HS-5 (cell line): ENCODE results near the gene MCU.
"Not testable (repeated sequence)": the region's sequence is repeated elsewhere in the genome, so short reads cannot be mapped to it uniquely, and the experiment has no call there.

Experiments used
- DNase-seq: peaks from one replicate; pipeline ENCODE4 v3.0.0-alpha.2; 2012; ENCODE audit warnings: low read depth

Gene MCU, protein sequence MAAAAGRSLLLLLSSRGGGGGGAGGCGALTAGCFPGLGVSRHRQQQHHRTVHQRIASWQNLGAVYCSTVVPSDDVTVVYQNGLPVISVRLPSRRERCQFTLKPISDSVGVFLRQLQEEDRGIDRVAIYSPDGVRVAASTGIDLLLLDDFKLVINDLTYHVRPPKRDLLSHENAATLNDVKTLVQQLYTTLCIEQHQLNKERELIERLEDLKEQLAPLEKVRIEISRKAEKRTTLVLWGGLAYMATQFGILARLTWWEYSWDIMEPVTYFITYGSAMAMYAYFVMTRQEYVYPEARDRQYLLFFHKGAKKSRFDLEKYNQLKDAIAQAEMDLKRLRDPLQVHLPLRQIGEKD

GRCh38 chr10:72691863-72692743 lies at the start of gene MCU:
Gene MCU, plus strand, starts transcription at chr10:72692143. Its CDS starts 9 bp downstream, at chr10:72692152.
- peak; percentile 69 for DNase-seq

DNA sequence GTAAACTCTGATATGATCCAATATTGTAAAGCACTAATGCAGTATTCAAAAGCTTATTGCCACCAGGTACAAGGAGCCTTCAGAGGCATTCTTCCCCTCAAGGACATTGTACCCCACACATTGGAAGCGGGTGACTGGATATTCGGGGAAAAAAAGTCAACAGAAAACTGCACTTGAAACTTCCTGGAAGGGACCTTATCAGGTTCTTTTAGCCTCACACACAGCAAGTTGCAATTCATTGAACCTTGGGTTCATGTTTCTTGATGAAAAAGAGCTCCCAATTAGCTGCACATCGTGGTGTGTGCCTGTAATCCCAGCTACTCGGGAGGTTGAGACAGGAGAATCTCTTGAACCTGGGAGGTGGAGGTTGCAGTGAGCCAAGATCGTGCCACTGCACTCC lies 49.6 kb upstream of the MCU start:
- DNase-seq = no peak

- no peak for DNase-seq
These were observed 46.6 kb upstream of the MCU start for GRCh38 chr10:72645263-72645858.

DNA sequence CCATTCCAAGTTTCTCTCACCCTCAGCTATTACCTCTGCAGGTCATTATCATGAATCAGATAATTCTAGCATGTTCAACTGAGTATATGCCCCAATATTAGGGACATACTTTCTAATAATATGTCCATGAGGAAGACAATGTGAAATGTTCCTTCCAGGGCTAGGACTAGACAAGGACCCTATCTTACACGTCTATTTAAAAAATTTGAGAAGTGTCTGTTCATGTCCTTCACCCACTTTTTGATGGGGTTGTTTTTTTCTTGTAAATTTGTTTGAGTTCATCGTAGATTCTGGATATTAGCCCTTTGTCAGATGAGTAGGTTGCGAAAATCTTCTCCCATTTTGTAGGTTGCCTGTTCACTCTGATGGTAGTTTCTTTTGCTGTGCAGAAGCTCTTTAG lies 45.0 kb upstream of the MCU start:
- DNase-seq = not testable (repeated sequence)

DNA sequence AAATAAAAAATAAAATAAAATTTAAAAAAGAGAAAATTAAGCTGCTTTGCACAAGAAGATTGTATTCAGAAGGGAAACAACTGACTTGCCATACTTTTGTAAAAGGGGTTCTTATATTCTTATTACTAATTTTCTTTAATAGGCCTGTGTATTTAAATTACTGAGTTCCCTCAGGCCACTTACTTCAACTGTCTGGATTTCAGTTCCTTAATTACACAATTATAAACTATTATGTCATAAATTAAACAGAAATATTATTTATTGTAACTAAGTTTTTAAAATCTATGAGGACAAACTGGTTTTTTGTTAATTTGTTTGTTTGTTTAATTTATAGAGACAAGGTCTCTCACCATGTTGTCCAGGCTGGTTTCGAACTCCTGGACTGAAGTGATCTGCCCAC lies 43.6 kb upstream of the MCU start:
- no peak for DNase-seq

DNA sequence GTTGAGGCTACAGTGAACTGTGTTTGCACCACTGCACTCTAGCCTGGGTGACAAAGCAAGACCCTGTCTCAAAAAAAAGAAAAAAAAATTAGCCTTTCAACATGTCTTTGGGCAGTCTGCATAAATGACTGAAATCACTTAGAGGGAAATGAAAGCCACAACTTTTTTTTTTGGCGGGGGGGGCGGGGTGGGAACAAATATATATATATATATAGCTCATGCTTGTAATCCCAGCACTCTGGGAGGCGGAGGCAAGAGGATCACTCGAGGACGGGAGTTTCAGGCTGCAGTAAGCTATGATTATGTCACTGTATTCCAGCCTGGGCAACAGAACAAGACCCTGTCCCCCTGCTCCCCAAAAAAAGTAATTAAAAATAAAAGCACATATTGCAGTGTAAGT lies 42.7 kb upstream of the MCU start:
- no peak for DNase-seq

- DNase-seq = no peak
These were observed 38.4 kb upstream of the MCU start for GRCh38 chr10:72653383-72654096.

- DNase-seq = no peak
These were observed 37.2 kb upstream of the MCU start for GRCh38 chr10:72654720-72655119.

DNA sequence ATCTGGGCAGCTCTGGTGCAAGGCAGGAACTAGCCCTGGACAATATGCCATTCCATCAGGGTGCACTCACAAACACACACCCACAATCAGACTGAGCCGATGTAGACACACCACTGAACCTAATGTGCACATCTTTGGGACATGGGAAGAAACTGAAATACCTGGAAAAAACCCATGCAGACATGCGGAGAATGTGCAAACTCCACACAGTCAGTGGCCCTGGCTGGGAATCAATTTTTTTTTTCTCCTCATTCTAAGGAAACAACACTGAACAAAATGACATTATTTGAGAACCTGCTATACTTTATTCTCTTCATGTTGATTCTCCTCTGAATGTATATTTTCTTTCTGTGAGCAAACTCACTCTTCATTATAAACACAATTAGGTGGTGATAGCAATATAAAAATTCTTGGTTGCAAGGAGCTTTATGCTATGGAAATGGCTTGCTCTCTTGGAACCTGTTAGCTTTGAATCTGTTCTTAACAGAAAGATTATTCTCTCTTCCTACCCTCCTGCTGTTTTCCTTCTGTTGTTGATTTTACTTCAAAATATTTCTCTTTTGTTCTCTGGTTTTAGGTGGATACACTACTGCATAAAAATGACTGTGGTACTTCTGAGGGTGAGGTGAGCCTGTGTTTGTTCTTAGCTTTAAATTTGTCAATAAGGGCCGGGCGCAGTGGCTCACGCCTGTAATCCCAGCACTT lies 33.1 kb upstream of the MCU start:
- no peak for DNase-seq

GRCh38 chr10:72659694-72660093 lies 32.2 kb upstream of the MCU start:
- DNase-seq = no peak

- no peak for DNase-seq
These were observed 31.7 kb upstream of the MCU start for GRCh38 chr10:72660220-72660619.

GRCh38 chr10:72661431-72661830 lies 30.5 kb upstream of the MCU start:
- DNase-seq = no peak

DNA sequence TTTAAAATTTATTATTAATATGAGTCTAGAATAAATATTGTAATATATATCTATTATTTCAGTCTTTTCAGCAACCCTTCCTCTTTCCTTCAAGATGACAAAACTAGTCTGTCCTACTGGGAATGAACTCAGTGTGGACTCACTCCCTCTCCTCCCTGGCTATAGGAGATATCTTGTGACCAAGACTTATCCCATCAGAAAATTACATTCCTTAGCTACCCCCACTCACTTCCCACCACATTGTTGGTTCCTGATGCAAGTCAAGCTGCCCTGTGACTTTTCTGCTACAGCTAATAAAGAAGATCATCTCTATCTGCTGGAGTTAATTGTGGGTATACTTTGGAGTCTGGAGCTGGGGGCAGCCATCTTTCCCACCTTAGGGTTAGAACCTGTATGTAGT lies 28.0 kb upstream of the MCU start:
- DNase-seq = no peak

- DNase-seq = peak; percentile 19
These were observed 26.0 kb upstream of the MCU start for GRCh38 chr10:72665925-72666324.

DNA sequence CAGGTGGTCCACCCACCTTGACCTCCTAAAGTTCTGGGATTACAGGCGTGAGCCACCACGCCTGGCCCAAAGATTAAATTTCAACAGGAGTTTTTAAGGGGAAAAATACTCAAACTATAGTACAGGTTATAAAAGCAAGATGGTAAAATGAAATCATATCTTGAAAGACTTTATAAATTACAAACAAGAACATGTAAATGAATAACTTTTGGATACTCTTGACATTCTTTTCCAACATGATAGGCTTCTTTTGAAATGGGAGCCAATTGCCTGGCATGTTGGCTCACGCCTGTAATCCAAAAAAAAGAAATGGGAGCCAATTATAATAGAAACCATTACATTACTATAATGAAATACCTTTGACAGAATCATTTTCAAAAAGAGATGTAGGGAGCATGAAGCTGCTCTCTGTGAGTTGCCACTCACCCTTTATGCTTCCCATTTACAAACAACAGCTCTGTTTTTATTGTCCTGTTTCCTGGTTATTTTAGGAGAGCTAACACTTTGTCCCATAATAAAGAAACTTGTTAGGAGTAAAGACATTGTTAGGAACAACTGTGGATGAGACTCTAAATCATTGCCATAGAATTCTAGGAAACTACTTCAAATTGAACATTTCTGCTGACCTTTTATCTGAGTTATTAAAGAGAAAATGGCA lies 24.6 kb upstream of the MCU start:
- DNase-seq = no peak

DNA sequence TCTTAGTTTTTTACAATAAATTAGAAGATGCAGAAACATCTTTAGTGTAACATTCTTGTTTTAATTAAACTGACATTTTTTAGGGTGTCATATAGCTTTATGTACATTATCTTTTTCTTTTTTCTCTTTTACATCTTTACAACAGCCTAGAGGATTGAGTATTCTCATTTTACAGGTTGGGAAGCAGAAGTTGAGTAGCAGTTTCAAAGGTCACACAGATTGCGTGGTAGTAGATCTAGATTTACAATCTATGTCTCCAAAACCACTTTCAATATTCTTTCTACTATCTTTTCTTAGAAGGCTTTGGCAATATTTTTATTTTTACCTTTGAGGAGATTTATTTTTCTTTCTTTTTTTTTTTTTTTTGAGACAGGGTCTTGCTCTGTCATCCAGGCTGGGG lies 18.7 kb upstream of the MCU start:
- no peak for DNase-seq

DNA sequence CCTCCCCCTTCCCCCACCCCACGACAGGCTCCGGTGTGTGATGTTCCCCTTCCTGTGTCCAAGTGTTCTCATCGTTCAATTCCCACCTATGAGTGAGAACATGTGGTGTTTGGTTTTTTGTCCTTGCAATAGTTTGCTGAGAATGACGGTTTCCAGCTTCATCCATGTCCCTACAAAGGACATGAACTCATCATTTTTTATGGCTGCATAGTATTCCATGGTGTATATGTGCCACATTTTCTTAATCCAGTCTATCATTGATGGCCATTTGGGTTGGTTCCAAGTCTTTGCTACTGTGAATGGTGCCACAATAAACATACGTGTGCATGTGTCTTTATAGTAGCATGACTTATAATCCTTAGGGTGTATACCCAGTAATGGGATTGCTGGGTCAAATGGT lies 17.8 kb upstream of the MCU start:
- DNase-seq = not testable (repeated sequence)

DNA sequence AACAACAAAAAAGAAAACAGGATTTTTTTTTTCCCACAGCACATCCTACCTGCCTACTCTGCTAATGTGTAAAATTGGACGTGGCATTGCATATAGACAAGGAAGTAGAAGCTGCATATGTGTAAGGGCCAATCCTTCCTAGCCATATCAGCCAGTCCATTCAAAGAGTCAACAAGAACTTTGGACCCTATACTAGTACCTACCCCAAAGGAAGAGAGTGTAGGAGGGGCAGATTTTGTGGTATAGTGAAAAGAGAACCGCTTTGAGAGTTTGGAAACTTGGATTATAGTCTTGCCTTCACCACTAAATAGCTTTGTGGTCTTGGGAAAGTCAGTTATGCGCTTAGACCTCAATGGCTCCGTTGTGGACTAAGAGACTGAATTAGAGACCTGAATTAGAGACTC lies 12.1 kb upstream of the MCU start:
- DNase-seq = no peak

- no peak for DNase-seq
These were observed 9.3 kb upstream of the MCU start for GRCh38 chr10:72682638-72683037.

DNA sequence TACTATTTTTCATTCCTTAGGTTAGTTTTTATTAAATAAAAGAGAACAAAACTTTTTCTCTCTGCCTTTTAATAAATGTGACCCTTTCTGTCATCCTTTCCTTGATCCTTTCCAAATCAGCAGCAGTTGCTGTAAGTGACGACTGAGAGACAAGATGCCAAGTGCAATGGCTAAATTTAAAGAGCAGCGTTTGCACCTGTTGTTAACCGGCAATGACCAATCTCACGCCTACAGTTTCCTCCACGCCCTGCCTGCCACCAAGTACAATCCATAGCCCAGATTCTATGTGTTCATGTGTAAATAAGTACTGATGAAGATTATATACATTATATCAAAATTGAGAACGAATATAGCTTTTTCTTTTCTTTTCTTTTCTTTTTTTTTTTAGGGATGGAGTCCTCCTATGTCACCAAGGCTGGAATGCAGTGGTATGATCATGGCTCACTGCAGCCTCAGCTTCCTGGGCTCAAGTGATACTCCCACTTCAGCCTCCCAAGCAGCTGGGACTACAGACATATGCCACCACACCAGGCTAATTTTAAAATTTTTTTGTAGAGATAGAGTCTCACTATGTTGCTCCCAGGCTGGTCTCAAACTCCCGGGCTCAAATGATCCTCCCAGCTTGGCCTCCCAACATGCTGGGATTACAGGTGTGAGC lies 6.5 kb upstream of the MCU start:
- DNase-seq = no peak

DNA sequence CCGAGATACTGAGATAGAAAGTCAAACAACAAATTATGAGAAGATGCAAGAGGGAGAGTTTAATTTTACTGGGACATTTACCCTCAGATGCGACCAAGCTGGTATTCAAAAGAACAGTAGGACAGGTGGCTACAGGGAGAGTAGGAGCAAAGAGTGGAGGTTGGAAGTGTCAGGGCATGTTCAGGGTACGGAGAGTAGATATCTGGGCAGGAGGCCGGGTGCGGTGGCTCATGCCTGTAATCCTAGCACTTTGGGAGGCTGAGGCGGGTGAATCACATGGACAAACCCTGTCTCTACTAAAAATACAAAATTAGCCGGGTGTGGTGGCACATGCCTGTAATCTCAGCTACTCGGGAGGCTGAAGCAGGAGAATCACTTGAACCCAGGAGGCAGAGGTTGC lies 5.5 kb upstream of the MCU start:
- DNase-seq = not testable (repeated sequence)
